ENCODE results near the gene KLHL42. TPM values are rescaled to one million over a fixed set of nuclear protein-coding genes. Genes with fewer than 3 reads are reported as not detected.

The KLHL42 gene
- total and polyA plus RNA-seq, 10 of the 15 experiments (the other 5 are each of a cell fraction or from before 2014, with no cell fraction given), result 2.1 to 18.2 (median 13.1) TPM

- 0 out of 2 replicates have a peak, but pooled peaks have one; percentile 28 for TF ChIP-seq SPI1 (IDR thresholded peaks at IDR 0.05; ENCODE audit: borderline replicate concordance, insufficient read depth, low read depth, low read length)
- TF ChIP-seq MAX (IDR thresholded peaks at IDR 0.05; ENCODE audit: low read depth, low read length), result peak; percentile 30; the same call in 1 of the 2 replicates
- 0 out of 2 replicates have a peak, but pooled peaks have one; percentile 33 for TF ChIP-seq BACH1 (IDR thresholded peaks at IDR 0.05; ENCODE audit: borderline replicate concordance)
- no peak for TF ChIP-seq CHD1 (IDR thresholded peaks at IDR 0.05; ENCODE audit: low read depth, low read length)
- TF ChIP-seq PML (IDR thresholded peaks at IDR 0.05; ENCODE audit: low read length), result peak; percentile 55; the same call in 1 of the 2 replicates
- TF ChIP-seq ESRRA (IDR thresholded peaks at IDR 0.05; ENCODE audit: low read length), result no peak
- no peak; the same call in 1 of the 2 replicates for TF ChIP-seq RB1 (IDR thresholded peaks at IDR 0.05; ENCODE audit: borderline replicate concordance)
- TF ChIP-seq, protein P1, sequence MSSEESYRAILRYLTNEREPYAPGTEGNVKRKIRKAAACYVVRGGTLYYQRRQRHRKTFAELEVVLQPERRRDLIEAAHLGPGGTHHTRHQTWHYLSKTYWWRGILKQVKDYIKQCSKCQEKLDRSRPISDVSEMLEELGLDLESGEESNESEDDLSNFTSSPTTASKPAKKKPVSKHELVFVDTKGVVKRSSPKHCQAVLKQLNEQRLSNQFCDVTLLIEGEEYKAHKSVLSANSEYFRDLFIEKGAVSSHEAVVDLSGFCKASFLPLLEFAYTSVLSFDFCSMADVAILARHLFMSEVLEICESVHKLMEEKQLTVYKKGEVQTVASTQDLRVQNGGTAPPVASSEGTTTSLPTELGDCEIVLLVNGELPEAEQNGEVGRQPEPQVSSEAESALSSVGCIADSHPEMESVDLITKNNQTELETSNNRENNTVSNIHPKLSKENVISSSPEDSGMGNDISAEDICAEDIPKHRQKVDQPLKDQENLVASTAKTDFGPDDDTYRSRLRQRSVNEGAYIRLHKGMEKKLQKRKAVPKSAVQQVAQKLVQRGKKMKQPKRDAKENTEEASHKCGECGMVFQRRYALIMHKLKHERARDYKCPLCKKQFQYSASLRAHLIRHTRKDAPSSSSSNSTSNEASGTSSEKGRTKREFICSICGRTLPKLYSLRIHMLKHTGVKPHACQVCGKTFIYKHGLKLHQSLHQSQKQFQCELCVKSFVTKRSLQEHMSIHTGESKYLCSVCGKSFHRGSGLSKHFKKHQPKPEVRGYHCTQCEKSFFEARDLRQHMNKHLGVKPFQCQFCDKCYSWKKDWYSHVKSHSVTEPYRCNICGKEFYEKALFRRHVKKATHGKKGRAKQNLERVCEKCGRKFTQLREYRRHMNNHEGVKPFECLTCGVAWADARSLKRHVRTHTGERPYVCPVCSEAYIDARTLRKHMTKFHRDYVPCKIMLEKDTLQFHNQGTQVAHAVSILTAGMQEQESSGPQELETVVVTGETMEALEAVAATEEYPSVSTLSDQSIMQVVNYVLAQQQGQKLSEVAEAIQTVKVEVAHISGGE (CRISPR knock-in tag; IDR thresholded peaks at IDR 0.05), result no peak
- peak; percentile 84 for TF ChIP-seq POLR2A (IDR thresholded peaks at IDR 0.05; ENCODE audit: low read depth, low read length)
- TF ChIP-seq HDAC6 (IDR thresholded peaks at IDR 0.05; ENCODE audit: unreplicated experiment), result peak; percentile 66
- no peak for TF ChIP-seq JUNB (IDR thresholded peaks at IDR 0.05)
- peak; percentile 59 to 78; a peak in 3 of 4 replicates for TF ChIP-seq SRF (IDR thresholded peaks at IDR 0.05; ENCODE audit: low read depth in 2 of 2, low read length in 2 of 2)
- 0 out of 2 replicates have a peak, but pooled peaks have one; percentile 43 for TF ChIP-seq SMARCA5 (IDR thresholded peaks at IDR 0.05)
- no peak for TF ChIP-seq CREB1 (IDR thresholded peaks at IDR 0.05; ENCODE audit: low read depth)
- TF ChIP-seq YY1 (IDR thresholded peaks at IDR 0.05; ENCODE audit: low read depth, low read length), result peak; percentile 85
- no peak for TF ChIP-seq ZBTB4 (CRISPR knock-in tag; IDR thresholded peaks at IDR 0.05)
- TF ChIP-seq ZNF622 (IDR thresholded peaks at IDR 0.05), result no peak
- no peak for TF ChIP-seq STAT3 (IDR thresholded peaks at IDR 0.05; ENCODE audit: low read depth, low read length)
- 0 out of 2 replicates have a peak, but pooled peaks have one; percentile 35 for TF ChIP-seq TCF3 (IDR thresholded peaks at IDR 0.05; ENCODE audit: borderline replicate concordance, insufficient read depth, low read depth, low read length)
- no peak for TF ChIP-seq ZZZ3 (IDR thresholded peaks at IDR 0.05; ENCODE audit: control insufficient read depth, insufficient read length, low read depth)
- TF ChIP-seq MYC (IDR thresholded peaks at IDR 0.05; ENCODE audit: insufficient read depth, insufficient read length, insufficient replicate concordance, low read length, severe bottlenecking), result peak; percentile 41
- no peak for TF ChIP-seq ZSCAN29 (IDR thresholded peaks at IDR 0.05)
Observed at GRCh38 chr12:27779920-27780611, at the start of gene KLHL42, which contains the start of gene MANSC4 (continued).
